Peyer's patch (tissue), 4 donors: ENCODE measurements around the gene AEN. TPM values are rescaled to one million over a fixed set of nuclear protein-coding genes. Genes with fewer than 3 reads are reported as not detected.
A peak's percentile ranks its signal among the peaks of the same experiment; 100 is the strongest.

ENCODE experiments used
- DNase-seq, 3 donors: peaks; one replicate each; pipeline ENCODE4 v3.0.0-alpha.2; 2017 to 2019
- H3K27ac ChIP-seq, 4 donors: fragments of 200-600 bp; sonication (generic); one replicate each; pipeline ENCODE4 v1.5.1; 2016 to 2019
- H3K27me3 ChIP-seq, 2 donors: fragments of 200-600 bp; sonication (generic); one replicate each; pipeline ENCODE4 v1.5.1; 2019
- H3K36me3 ChIP-seq, 3 donors: fragments of 200-600 bp; sonication (generic); one replicate each; pipeline ENCODE4 v1.5.1; 2016 to 2019
- H3K4me1 ChIP-seq, 4 donors: fragments of 200-600 bp; sonication (generic); one replicate each; pipeline ENCODE4 v1.5.1; 2016 to 2019
- H3K4me3 ChIP-seq, 4 donors: fragments of 200-600 bp; sonication (generic); 1 replicate in 3 of 4; 2 replicates in 1 of 4; pipeline ENCODE4 v1.5.1; 2016 to 2019; ENCODE audit warnings: mild to moderate bottlenecking in 1 of 4
- H3K9me3 ChIP-seq, 4 donors: fragments of 200-600 bp; sonication (generic); one replicate each; pipeline ENCODE4 v1.5.1; 2016 to 2019; ENCODE audit warnings: mild to moderate bottlenecking in 1 of 4
- CTCF ChIP-seq, 6 experiments: fragments of 450-650 bp in 4 of 6; fragments of 200-600 bp in 2 of 6; sonication (generic) in 1 of 6; IDR thresholded peaks; one replicate each; pipeline ENCODE4 v1.5.1; 2017 to 2019; ENCODE audit warnings: antibody characterized with exemption in 6 of 6, mild to moderate bottlenecking in 3 of 6, moderate library complexity in 1 of 6
- POLR2A ChIP-seq, 2 donors: fragments of 450-650 bp; IDR thresholded peaks; one replicate each; pipeline ENCODE4 v1.5.1; 2017; ENCODE audit warnings: antibody characterized with exemption in 2 of 2, mild to moderate bottlenecking in 2 of 2, moderate library complexity in 2 of 2
- total RNA-seq, 4 donors: library from RNA; depleted of rRNA; stranded (reverse); fragments of >200 nt; gene quantifications; one replicate each; pipeline ENCODE4 v1.1.0, GENCODE V29; 2016

AEN gene
- total RNA-seq, 4 donors from 2014 or later, result 9.6 to 17.3 (median 11.5) TPM

- Histone ChIP-seq H3K27me3 (no peaks in the 10 kb centered on the region), H3K36me3 (no peaks in the 10 kb centered on the region), H3K4me1 (peaks cover 0 to 6% (median 2%) of the 10 kb centered on the region in 4 donors), H3K9me3 (no peaks in the 10 kb centered on the region), H3K27ac (peak overlapping the region in 1 of 4 donors; percentile 79), H3K4me3 (no peak overlapping the region)
- DNase-seq, result no peak
- TF ChIP-seq CTCF (IDR thresholded peaks at IDR 0.05) (no peak), POLR2A (IDR thresholded peaks at IDR 0.05) (no peak)
Observed at GRCh38 chr15:88658972-88659931, 38.1 kb downstream of the AEN start.

- H3K27me3 ChIP-seq, result no peaks in the 10 kb centered on the region
- H3K36me3 ChIP-seq, result no peaks in the 10 kb centered on the region
- no peak for DNase-seq
- H3K4me1 ChIP-seq, result peaks cover 0 to 6% (median 2%) of the 10 kb centered on the region in 4 donors
- H3K27ac ChIP-seq, result no peak overlapping the region
- no peak overlapping the region for H3K4me3 ChIP-seq
- TF ChIP-seq CTCF (IDR thresholded peaks at IDR 0.05), result no peak
- no peak for TF ChIP-seq POLR2A (IDR thresholded peaks at IDR 0.05)
- no peaks in the 10 kb centered on the region for H3K9me3 ChIP-seq
Observed at GRCh38 chr15:88661041-88661700, 40.0 kb downstream of the AEN start.

GRCh38 chr15:88661761-88662556 is 40.8 kb downstream of the AEN start:
- Histone ChIP-seq H3K4me1 (peaks cover 0 to 6% (median 2%) of the 10 kb centered on the region in 4 donors), H3K9me3 (no peaks in the 10 kb centered on the region), H3K27me3 (no peaks in the 10 kb centered on the region), H3K27ac (no peak overlapping the region), H3K4me3 (no peak overlapping the region), H3K36me3 (no peaks in the 10 kb centered on the region)
- no peak for DNase-seq
- TF ChIP-seq POLR2A (IDR thresholded peaks at IDR 0.05) (no peak), CTCF (IDR thresholded peaks at IDR 0.05) (no peak)

DNA sequence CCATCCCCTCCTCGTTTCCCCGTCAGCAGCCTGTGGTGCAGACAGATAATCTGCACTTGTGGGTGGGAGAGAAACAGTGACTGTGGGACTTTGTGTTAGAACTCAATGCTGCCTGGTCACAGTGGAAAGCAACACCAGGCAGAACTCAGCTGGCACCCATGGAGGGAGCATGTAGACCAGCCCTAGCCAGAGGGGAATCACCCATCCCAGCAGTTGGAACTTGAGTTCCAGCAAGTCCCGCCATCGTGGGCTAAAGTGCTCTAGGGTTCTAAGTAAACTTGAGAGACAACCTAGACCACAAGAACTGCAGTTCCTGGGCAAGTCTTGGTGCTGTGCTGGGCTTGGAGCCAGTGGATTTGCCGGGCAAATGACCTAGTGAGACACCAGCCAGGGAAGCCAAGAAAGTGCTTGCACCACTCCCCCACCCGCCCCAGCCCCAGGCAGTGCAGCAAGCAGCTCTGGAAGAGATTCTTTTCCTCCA is 42.0 kb downstream of the AEN start:
- Histone ChIP-seq H3K27me3 (no peaks in the 10 kb centered on the region), H3K4me3 (no peak overlapping the region), H3K4me1 (no peaks in the 10 kb centered on the region), H3K9me3 (no peaks in the 10 kb centered on the region), H3K36me3 (no peaks in the 10 kb centered on the region), H3K27ac (no peak overlapping the region)
- no peak for DNase-seq
- no peak for TF ChIP-seq CTCF (IDR thresholded peaks at IDR 0.05)
- TF ChIP-seq POLR2A (IDR thresholded peaks at IDR 0.05), result no peak

DNA sequence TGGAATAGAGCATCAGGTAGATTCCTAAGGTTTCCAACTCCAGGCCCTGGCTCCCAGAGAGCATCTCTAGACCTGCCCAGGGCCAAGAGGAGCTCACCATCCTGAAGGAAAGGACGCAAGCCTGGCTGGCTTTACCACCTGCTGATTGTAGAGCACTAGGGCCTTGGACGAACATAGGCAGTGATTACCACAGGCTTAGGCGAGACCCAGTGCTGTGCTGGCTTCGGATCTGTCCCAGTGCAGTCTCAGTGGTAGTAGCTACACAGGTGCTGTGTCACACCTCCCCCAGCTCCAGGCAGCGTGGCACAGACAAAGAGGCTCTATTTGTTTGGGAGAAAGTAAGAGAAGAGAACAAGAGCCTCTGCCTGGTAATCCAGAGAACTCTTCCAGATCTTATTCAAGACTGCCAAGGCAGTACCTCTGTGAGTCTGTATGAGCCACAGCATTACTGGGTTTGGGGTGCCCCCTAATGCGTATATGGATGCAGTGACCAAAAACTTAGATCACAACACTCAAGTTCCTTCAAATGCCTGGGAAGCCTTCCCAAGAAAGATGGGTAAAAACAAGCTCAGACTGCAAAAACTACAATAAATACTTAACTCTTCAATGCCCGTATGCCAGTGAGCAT is 43.1 kb downstream of the AEN start:
- peak in 2 of 3 donors; percentile 56 to 76 for DNase-seq
- Histone ChIP-seq H3K4me1 (no peaks in the 10 kb centered on the region), H3K27me3 (no peaks in the 10 kb centered on the region), H3K9me3 (no peaks in the 10 kb centered on the region), H3K27ac (no peak overlapping the region), H3K4me3 (no peak overlapping the region), H3K36me3 (no peaks in the 10 kb centered on the region)
- TF ChIP-seq CTCF (IDR thresholded peaks at IDR 0.05) (peak; percentile 14 to 67 (median 46)), POLR2A (IDR thresholded peaks at IDR 0.05) (no peak)
